GM12872 (cell line): ENCODE data around the gene HIGD1A.

Experiments used
- CTCF ChIP-seq: IDR thresholded peaks from 3 replicates; pipeline ENCODE4 v1.5.1; 2011; ENCODE audit warnings: low read depth, mild to moderate bottlenecking, low read length, moderate library complexity; ENCODE audit not compliant: insufficient read depth

The HIGD1A gene

GRCh38 chr3:42838571-42838970 is 34.3 kb upstream of the HIGD1A start:
- no peak for TF ChIP-seq CTCF

- no peak for TF ChIP-seq CTCF
Observed at GRCh38 chr3:42836150-42837123, 32.1 kb upstream of the HIGD1A start.

GRCh38 chr3:42831321-42831713 is 27.0 kb upstream of the HIGD1A start:
- peak; percentile 79 for TF ChIP-seq CTCF

GRCh38 chr3:42830437-42831320 is 26.4 kb upstream of the HIGD1A start:
- TF ChIP-seq CTCF, result peak; percentile 34; the same call in 1 of the 3 replicates

GRCh38 chr3:42829628-42830436 is 25.5 kb upstream of the HIGD1A start:
- TF ChIP-seq CTCF, result no peak

GRCh38 chr3:42829083-42829627 is 24.9 kb upstream of the HIGD1A start:
- TF ChIP-seq CTCF, result no peak
